ENCODE measurements around the gene ADGRG6.

Gene ADGRG6

DNA sequence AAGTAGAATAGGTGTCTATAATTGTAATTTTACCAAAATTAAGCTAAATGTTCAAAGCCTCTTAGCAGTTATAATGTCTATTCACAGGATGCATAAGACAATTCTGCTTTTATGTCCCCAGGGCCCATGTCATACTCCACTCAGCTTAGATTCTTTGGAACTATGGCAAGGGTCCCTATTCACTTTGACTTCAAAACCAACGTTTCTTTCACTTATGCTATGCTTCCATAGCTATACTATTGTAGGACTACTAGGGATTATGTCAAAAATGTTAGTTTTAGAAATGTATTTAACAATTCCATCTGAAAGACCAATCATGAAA is 15.8 kb upstream of the ADGRG6 start:
- no peak overlapping the region for H3K4me3 ChIP-seq (ENCODE audit: control insufficient read depth, low read depth, low read length)
- TF ChIP-seq, protein P1, sequence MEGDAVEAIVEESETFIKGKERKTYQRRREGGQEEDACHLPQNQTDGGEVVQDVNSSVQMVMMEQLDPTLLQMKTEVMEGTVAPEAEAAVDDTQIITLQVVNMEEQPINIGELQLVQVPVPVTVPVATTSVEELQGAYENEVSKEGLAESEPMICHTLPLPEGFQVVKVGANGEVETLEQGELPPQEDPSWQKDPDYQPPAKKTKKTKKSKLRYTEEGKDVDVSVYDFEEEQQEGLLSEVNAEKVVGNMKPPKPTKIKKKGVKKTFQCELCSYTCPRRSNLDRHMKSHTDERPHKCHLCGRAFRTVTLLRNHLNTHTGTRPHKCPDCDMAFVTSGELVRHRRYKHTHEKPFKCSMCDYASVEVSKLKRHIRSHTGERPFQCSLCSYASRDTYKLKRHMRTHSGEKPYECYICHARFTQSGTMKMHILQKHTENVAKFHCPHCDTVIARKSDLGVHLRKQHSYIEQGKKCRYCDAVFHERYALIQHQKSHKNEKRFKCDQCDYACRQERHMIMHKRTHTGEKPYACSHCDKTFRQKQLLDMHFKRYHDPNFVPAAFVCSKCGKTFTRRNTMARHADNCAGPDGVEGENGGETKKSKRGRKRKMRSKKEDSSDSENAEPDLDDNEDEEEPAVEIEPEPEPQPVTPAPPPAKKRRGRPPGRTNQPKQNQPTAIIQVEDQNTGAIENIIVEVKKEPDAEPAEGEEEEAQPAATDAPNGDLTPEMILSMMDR (conservative IDR thresholded peaks at IDR 0.05; ENCODE audit: control insufficient read depth, insufficient read depth, low read depth, low read length): no peak
- no peak for DNase-seq (ENCODE audit: low read depth)

DNA sequence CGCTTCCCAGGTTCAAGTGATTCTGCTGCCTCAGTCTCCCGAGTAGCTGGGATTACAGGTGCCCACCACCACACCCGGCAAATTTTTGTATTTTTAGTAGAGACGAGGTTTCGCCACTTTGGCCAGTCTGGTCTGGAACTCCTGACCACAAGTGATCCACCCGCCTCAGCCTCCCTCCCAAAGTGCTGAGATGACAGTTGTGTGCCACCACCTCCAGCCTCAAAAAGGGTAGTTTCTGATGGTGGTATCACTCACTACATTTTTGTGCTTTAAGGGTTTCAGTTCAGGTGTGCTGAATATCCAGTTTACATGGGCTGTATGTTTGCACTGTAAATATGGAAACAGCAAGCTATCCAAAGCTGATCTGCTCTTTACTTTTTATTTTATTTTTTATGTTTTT is 12.1 kb upstream of the ADGRG6 start:
- TF ChIP-seq, protein P1 (conservative IDR thresholded peaks at IDR 0.05; ENCODE audit: control insufficient read depth, insufficient read depth, low read depth, low read length): no peak
- H3K4me3 ChIP-seq (ENCODE audit: control insufficient read depth, low read depth, low read length): no peak overlapping the region
- no peak for DNase-seq (ENCODE audit: low read depth)

DNA sequence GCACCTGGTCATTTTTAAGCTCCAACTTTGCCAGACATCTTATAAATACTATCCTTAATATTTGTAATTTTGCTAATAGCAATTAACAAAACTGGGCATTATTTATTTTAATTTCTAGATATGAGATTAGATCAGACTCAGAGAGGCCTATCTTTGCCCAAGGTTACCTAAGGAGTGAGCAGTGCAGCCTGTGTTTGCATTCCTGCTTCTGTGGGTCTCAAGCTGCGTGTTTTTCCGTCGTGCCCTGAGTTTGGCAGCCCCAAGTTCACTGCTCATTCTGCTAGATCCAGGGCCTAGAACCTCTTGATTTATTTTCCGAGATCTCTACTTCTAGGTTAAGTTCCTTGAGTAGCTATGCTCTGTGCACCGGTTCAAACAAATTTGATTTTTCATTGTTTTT is 11.0 kb upstream of the ADGRG6 start:
- TF ChIP-seq, protein P1 (conservative IDR thresholded peaks at IDR 0.05; ENCODE audit: control insufficient read depth, insufficient read depth, low read depth, low read length): no peak
- no peak overlapping the region for H3K4me3 ChIP-seq (ENCODE audit: control insufficient read depth, low read depth, low read length)
- no peak for DNase-seq (ENCODE audit: low read depth)

DNA sequence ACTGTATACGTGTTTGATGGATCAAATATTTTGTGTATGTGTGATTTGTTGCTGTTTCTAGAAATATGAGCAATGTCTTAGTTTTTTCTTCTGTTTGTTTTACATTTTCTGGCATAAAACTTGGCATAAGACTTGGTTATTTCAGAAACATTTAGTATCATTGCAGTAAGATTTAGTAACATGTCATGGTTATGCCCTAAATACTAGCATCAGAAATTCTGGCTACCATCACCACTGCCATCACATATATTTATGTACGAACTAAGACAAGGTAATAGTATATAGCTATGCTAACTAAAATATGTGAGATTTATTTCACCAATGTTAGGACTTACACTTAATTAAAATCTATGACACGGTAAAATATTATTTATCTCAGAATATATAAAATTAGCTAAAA is 10.3 kb upstream of the ADGRG6 start:
- no peak overlapping the region for H3K4me3 ChIP-seq (ENCODE audit: control insufficient read depth, low read depth, low read length)
- TF ChIP-seq, protein P1 (conservative IDR thresholded peaks at IDR 0.05; ENCODE audit: control insufficient read depth, insufficient read depth, low read depth, low read length): no peak
- DNase-seq (ENCODE audit: low read depth): no peak

DNA sequence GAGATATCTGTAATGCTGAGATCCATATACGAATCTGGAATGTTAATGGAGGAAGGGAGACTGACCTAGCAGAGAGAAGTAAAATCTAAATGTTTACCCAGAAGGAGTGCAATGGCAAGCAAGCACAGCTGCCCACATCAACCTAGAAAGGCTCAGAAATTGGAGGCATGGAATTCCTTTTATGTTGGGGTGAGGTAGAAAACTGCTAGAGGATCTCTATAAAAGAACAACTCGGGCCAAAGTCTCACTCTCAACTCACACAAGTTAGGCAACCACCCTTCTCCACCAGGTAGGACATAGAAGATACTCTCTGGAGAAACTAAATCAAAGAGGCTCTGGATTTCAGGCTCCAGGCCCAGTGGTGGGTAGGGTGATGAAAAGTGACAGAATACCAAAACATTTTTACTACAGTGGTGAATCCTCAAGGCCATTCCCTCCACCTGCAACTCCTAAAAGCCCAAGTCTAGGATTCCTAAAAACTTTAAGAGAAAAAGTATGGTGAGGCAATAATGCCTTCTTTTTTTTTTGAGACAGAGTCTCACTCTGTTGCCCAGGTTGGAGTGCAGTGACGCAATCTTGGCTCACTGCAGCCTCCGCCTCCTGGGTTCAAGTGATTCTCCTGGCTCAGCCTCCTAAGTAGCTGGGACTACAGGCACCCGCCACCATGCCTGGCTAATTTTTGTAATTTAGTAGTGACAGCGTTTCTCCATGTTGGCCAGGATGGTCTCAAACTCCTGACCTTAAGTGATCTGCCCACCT is 9.5 kb upstream of the ADGRG6 start:
- TF ChIP-seq, protein P1 (conservative IDR thresholded peaks at IDR 0.05; ENCODE audit: control insufficient read depth, insufficient read depth, low read depth, low read length): no peak
- no peak for DNase-seq (ENCODE audit: low read depth)
- H3K4me3 ChIP-seq (ENCODE audit: control insufficient read depth, low read depth, low read length): no peak overlapping the region

DNA sequence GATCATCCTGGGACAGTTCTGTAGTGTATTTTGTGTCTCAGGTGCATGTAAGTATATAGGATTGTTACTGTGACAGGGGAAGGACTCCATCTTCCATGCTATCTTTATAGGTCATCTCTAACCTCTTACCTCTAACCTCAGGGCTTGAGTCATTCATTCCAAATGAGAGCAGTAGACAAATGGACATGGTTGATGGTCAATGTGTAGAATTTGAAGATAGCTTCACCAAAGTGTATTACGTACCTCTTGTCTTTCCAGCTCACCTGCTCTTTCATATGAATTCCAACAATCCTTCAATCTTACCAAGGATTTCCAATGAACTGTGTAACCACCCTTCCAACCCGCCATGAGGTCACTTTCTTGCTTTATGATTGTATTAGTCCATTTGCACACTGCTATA is 8.7 kb upstream of the ADGRG6 start:
- TF ChIP-seq, protein P1 (conservative IDR thresholded peaks at IDR 0.05; ENCODE audit: control insufficient read depth, insufficient read depth, low read depth, low read length): no peak
- no peak overlapping the region for H3K4me3 ChIP-seq (ENCODE audit: control insufficient read depth, low read depth, low read length)
- no peak for DNase-seq (ENCODE audit: low read depth)

DNA sequence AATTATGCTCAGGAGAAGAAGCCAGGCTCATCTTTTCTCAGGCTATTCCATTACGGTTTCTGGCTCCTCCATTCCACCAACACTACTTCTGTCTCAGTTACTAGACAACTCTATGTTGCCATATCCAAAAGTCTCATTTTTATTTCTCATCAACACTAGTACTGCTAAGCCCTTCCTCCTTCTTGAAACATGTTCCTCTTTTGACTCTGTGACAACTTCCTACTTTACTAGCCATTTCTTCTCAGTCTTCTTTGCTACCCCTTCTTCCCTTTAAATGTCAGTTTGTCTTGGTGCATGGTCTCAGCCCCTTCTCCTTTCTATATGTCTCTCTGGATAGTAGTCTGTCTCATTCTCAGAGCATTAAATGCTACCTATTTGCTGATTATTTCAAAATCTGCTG is 7.1 kb upstream of the ADGRG6 start:
- no peak for DNase-seq (ENCODE audit: low read depth)
- no peak overlapping the region for H3K4me3 ChIP-seq (ENCODE audit: control insufficient read depth, low read depth, low read length)
- TF ChIP-seq, protein P1 (conservative IDR thresholded peaks at IDR 0.05; ENCODE audit: control insufficient read depth, insufficient read depth, low read depth, low read length): no peak
